T-cell (primary cell): Measurements from ENCODE around the gene PRKAG2. TPM values are rescaled to one million over a fixed set of nuclear protein-coding genes. Genes with fewer than 3 reads are reported as not detected.

ENCODE experiments used
- ATAC-seq, 4 experiments: fragments of 200-7000 bp in 3 of 4; fragments of 150-1000 bp in 1 of 4; cut with Tn5 transposase; replicated peaks in 1 of 4; 1 replicate in 3 of 4; 2 replicates in 1 of 4; pipeline ENCODE4 v1.10.0; 2021; ENCODE audit warnings: moderate library complexity in 3 of 4, mild to moderate bottlenecking in 2 of 4, moderate number of reproducible peaks in 1 of 4
- CTCF ChIA-PET, 2 donors: fragments of 300-600 bp; sonication (Branson Sonifier 250); formaldehyde crosslinking; loops; one replicate each; lab custom pipeline; 2022; ENCODE audit warnings: antibody characterized with exemption in 2 of 2; lab: Charles Lee
- POLR2A ChIA-PET, 2 donors: fragments of 300-600 bp; sonication (Branson Sonifier 250); formaldehyde crosslinking; loops; one replicate each; lab custom pipeline; 2022; ENCODE audit warnings: antibody characterized with exemption in 2 of 2; lab: Charles Lee
- DNase-seq, 35 experiments: peaks; one replicate each; pipeline versions ENCODE4 v3.0.0 to v3.0.0-alpha.2; 2013 to 2023
- H3K27ac ChIP-seq: one replicate; pipeline ENCODE4 v1.5.1; 2013; ENCODE audit warnings: low read length
- H3K27me3 ChIP-seq, 2 experiments: replicated peaks in 1 of 2; 1 replicate in 1 of 2; 2 replicates in 1 of 2; pipeline versions ENCODE4 v1.6.1 to v1.7.0; 2013; ENCODE audit warnings: low read length in 1 of 2, mixed read lengths in 1 of 2; ENCODE audit not compliant: control insufficient read depth in 2 of 2, insufficient read depth in 2 of 2; ENCODE audit errors: extremely low read depth in 1 of 2
- H3K36me3 ChIP-seq, 2 donors: 1 replicate in 1 of 2; 2 replicates in 1 of 2; pipeline versions ENCODE4 v1.6.1 to v1.7.0; 2013; ENCODE audit warnings: low read length in 1 of 2; ENCODE audit not compliant: control insufficient read depth in 2 of 2, insufficient read depth in 1 of 2; ENCODE audit errors: extremely low read depth in 1 of 2
- H3K4me1 ChIP-seq, 2 experiments: 1 replicate in 1 of 2; 2 replicates in 1 of 2; pipeline versions ENCODE4 v1.6.1 to v1.7.0; 2013; ENCODE audit warnings: low read length in 2 of 2, mixed read lengths in 1 of 2; ENCODE audit not compliant: insufficient read depth in 2 of 2, control insufficient read depth in 1 of 2; ENCODE audit errors: extremely low read depth in 1 of 2
- H3K4me3 ChIP-seq, 2 donors: 1 replicate in 1 of 2; 2 replicates in 1 of 2; pipeline versions ENCODE4 v1.5.1 to v1.7.0; 2013; ENCODE audit warnings: mild to moderate bottlenecking in 2 of 2, low read length in 1 of 2, moderate library complexity in 1 of 2; ENCODE audit not compliant: control insufficient read depth in 1 of 2; ENCODE audit errors: extremely low read depth in 1 of 2
- H3K9me3 ChIP-seq: 2 replicates; pipeline ENCODE4 v1.7.0; 2013
- H3K27ac Mint-ChIP-seq, 2 donors: one replicate each; pipeline ENCODE4 v1.8.0; 2020 to 2021; ENCODE audit warnings: mild to moderate bottlenecking in 2 of 2, mixed read lengths in 2 of 2
- H3K27me3 Mint-ChIP-seq, 2 donors: one replicate each; pipeline ENCODE4 v1.8.0; 2021 to 2022; ENCODE audit warnings: mixed read lengths in 2 of 2
- H3K36me3 Mint-ChIP-seq: one replicate; pipeline ENCODE4 v1.8.0; 2021; ENCODE audit warnings: mixed read lengths
- H3K4me1 Mint-ChIP-seq, 3 donors: one replicate each; pipeline ENCODE4 v1.8.0; 2020 to 2022; ENCODE audit warnings: mixed read lengths in 3 of 3, mild to moderate bottlenecking in 1 of 3
- H3K4me3 Mint-ChIP-seq, 3 donors: one replicate each; pipeline ENCODE4 v1.8.0; 2020 to 2022; ENCODE audit warnings: mild to moderate bottlenecking in 3 of 3, mixed read lengths in 3 of 3, moderate library complexity in 3 of 3
- H3K9me3 Mint-ChIP-seq, 3 donors: one replicate each; pipeline ENCODE4 v1.8.0; 2020 to 2022; ENCODE audit warnings: mixed read lengths in 3 of 3
- WGBS: methylation state at CpG from one replicate; pipeline ENCODE4 v1.1.5; 2013; ENCODE audit warnings: missing lambda C conversion rate; ENCODE audit not compliant: insufficient coverage; 5-methylcytosine and 5-hydroxymethylcytosine counted together
- total RNA-seq, 35 experiments: library from RNA in 6 of 35; stranded (reverse) in 6 of 35; fragments of 120-200 nt in 1 of 35; gene quantifications; one replicate each; pipeline versions ENCODE4 v1.2.1 to v1.2.4 and lab custom pipeline; 2013 to 2026

PRKAG2 gene
- total RNA-seq, 5 donors from 2014 or later (not counting 1 experiment from before 2014, with no cell fraction given) = 43.0 to 59.9 (median 49.3) TPM

GRCh38 chr7:151796091-151796870 lies 80.6 kb downstream of the PRKAG2 start:
- Mint-ChIP-seq H3K27me3 (no peaks in the 10 kb centered on the region), H3K9me3 (no peaks in the 10 kb centered on the region), H3K4me1 (peaks cover 7 to 33% (median 25%) of the 10 kb centered on the region in 3 donors), H3K27ac (no peak overlapping the region), H3K4me3 (no peak overlapping the region), H3K36me3 (peaks cover 4% of the 10 kb centered on the region)
- ChIA-PET POLR2A (no interaction called here), CTCF (interaction anchor here in 1 of 2 donors (1.0 kb wide), 1 partner anchor 38 kb away, joined by 3 read pairs; no protein-coding TSS in a partner anchor)
- Histone ChIP-seq H3K4me1 (peaks cover 0 to 25% of the 10 kb centered on the region in 2 experiments), H3K9me3 (no peaks in the 10 kb centered on the region), H3K27ac (no peak overlapping the region), H3K27me3 (no peaks in the 10 kb centered on the region), H3K36me3 (peaks cover 0 to 4% of the 10 kb centered on the region in 2 donors), H3K4me3 (no peak overlapping the region)
- ATAC-seq = no peak
- peak in 1 of 35 experiments; percentile 26 for DNase-seq
- 87% methylated on average over 25 of the region's 27 CpGs for WGBS

GRCh38 chr7:151795168-151795811 lies 81.6 kb downstream of the PRKAG2 start:
- peak overlapping the region; percentile 27 to 34 for H3K27ac Mint-ChIP-seq

DNA sequence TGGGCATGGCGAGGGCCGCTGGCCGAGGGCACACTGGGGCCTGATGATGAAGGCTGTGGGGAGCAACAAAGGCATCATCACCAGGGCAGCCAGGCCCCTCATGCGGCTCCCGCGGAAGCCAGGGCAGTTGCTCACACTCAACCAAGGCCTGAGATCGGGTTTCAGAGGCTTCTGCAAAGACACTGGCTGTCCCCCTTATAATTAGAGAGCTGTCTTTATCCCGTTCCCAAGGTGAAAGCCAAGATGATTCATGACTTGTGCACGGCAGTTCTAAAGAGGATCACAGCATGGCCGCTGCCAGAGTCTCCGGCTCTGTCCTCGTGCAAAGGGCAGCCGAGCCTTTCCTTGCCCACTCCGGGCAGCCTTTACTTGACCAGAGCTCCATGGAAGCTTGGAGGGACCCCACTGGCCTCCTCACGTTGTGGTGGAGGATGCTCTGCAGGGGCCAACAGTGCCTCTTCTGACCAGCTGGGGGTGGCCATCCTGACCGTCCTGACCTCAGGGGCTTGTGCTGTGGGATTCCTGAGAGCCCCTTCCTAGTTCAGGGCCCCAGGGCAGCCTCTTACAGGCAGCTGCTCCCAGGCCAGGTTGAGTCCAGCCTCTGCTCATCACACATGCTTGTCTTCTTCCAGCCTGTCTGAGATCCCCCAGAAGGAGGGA lies 82.3 kb downstream of the PRKAG2 start:
- H3K4me1 ChIP-seq = peaks cover 0 to 25% of the 10 kb centered on the region in 2 experiments
- H3K4me1 Mint-ChIP-seq = peaks cover 15 to 43% (median 32%) of the 10 kb centered on the region in 3 donors
- POLR2A ChIA-PET = no interaction called here
- no peaks in the 10 kb centered on the region for H3K9me3 Mint-ChIP-seq
- H3K4me3 Mint-ChIP-seq = no peak overlapping the region
- peaks cover 0 to 4% of the 10 kb centered on the region in 2 donors for H3K36me3 ChIP-seq
- peak overlapping the region; percentile 34 to 39 for H3K27ac Mint-ChIP-seq
- no peak for DNase-seq
- no peaks in the 10 kb centered on the region for H3K27me3 ChIP-seq
- H3K27me3 Mint-ChIP-seq = no peaks in the 10 kb centered on the region
- 95% methylated on average over 16 of the region's 16 CpGs for WGBS
- no peaks in the 10 kb centered on the region for H3K9me3 ChIP-seq
- no peak overlapping the region for H3K4me3 ChIP-seq
- CTCF ChIA-PET = no interaction called here
- H3K27ac ChIP-seq = no peak overlapping the region
- no peak for ATAC-seq
- no peaks in the 10 kb centered on the region for H3K36me3 Mint-ChIP-seq

More at GRCh38 chr7:151795168-151795811, 81.6 kb downstream of the PRKAG2 start:
- peak; percentile 54 to 80 (median 64) for ATAC-seq
- Histone ChIP-seq H3K9me3 (no peaks in the 10 kb centered on the region), H3K4me3 (no peak overlapping the region), H3K27ac (no peak overlapping the region), H3K36me3 (peaks cover 0 to 4% of the 10 kb centered on the region in 2 donors), H3K27me3 (no peaks in the 10 kb centered on the region), H3K4me1 (peaks cover 0 to 25% of the 10 kb centered on the region in 2 experiments)
- peak in 20 of 35 experiments; percentile 2 to 58 (median 18) for DNase-seq
- 47% methylated on average over 10 of the region's 20 CpGs for WGBS
- H3K36me3 Mint-ChIP-seq = peaks cover under 1% of the 10 kb centered on the region
- POLR2A ChIA-PET = no interaction called here
- no peak overlapping the region for H3K4me3 Mint-ChIP-seq
- no peaks in the 10 kb centered on the region for H3K9me3 Mint-ChIP-seq
- peaks cover 9 to 37% (median 26%) of the 10 kb centered on the region in 3 donors for H3K4me1 Mint-ChIP-seq
- no peaks in the 10 kb centered on the region for H3K27me3 Mint-ChIP-seq
- CTCF ChIA-PET = interaction anchor here in 1 of 2 donors (1.0 kb wide), 1 partner anchor 37 kb away, joined by 3 read pairs; no protein-coding TSS in a partner anchor

- DNase-seq (no peak), ATAC-seq (no peak)
- peaks cover 0 to 4% of the 10 kb centered on the region in 2 donors for H3K36me3 ChIP-seq
- CTCF ChIA-PET = no interaction called here
- no peaks in the 10 kb centered on the region for H3K9me3 ChIP-seq
- Mint-ChIP-seq H3K36me3 (no peaks in the 10 kb centered on the region), H3K9me3 (no peaks in the 10 kb centered on the region), H3K4me1 (peaks cover 21 to 48% (median 38%) of the 10 kb centered on the region in 3 donors), H3K27me3 (no peaks in the 10 kb centered on the region), H3K4me3 (no peak overlapping the region), H3K27ac (peak overlapping the region in 1 of 2 donors; percentile 39)
- 92% methylated on average over 18 of the region's 18 CpGs for WGBS
- POLR2A ChIA-PET = no interaction called here
- H3K27ac ChIP-seq = no peak overlapping the region
- peaks cover 0 to 25% of the 10 kb centered on the region in 2 experiments for H3K4me1 ChIP-seq
- H3K4me3 ChIP-seq = no peak overlapping the region
- no peaks in the 10 kb centered on the region for H3K27me3 ChIP-seq
Measured at GRCh38 chr7:151793991-151794507, 82.9 kb downstream of the PRKAG2 start.

GRCh38 chr7:151793531-151793951 lies 83.4 kb downstream of the PRKAG2 start:
- no peaks in the 10 kb centered on the region for H3K27me3 Mint-ChIP-seq
- ChIA-PET POLR2A (no interaction called here), CTCF (no interaction called here)
- no peaks in the 10 kb centered on the region for H3K36me3 Mint-ChIP-seq
- Histone ChIP-seq H3K27ac (no peak overlapping the region), H3K36me3 (peaks cover 0 to 4% of the 10 kb centered on the region in 2 donors), H3K4me3 (no peak overlapping the region), H3K27me3 (no peaks in the 10 kb centered on the region), H3K9me3 (no peaks in the 10 kb centered on the region), H3K4me1 (peaks cover 0 to 25% of the 10 kb centered on the region in 2 experiments)
- peaks cover 26 to 50% (median 42%) of the 10 kb centered on the region in 3 donors for H3K4me1 Mint-ChIP-seq
- no peak overlapping the region for H3K4me3 Mint-ChIP-seq
- DNase-seq (no peak), ATAC-seq (no peak)
- no peaks in the 10 kb centered on the region for H3K9me3 Mint-ChIP-seq
- H3K27ac Mint-ChIP-seq = no peak overlapping the region
- 98% methylated on average over 12 of the region's 14 CpGs for WGBS

DNA sequence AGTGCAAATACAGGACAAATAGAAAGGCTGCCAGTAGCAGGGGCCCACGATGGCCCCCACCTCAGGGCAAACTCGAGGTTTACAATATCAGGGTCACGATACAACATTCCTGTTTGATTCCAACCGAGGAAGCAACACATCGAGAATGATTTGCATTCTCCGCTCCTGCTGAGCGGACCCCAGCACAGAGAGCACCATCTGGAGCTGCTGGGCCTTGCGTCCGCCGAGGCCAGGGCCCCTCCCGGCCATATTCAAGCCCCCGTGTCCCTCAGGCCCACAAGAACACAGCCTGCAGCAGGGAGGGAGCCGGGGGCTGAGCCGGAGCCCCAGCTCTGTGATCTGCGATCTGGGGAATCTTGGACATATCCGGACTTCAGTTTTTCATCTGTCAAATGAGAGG lies 84.3 kb downstream of the PRKAG2 start:
- no peak overlapping the region for H3K27ac ChIP-seq
- ATAC-seq (no peak), DNase-seq (no peak)
- H3K36me3 Mint-ChIP-seq = no peaks in the 10 kb centered on the region
- H3K4me3 ChIP-seq = no peak overlapping the region
- peaks cover 0 to 4% of the 10 kb centered on the region in 2 donors for H3K36me3 ChIP-seq
- H3K4me1 Mint-ChIP-seq = peaks cover 27 to 51% (median 44%) of the 10 kb centered on the region in 3 donors
- H3K9me3 ChIP-seq = no peaks in the 10 kb centered on the region
- H3K4me1 ChIP-seq = peaks cover 0 to 25% of the 10 kb centered on the region in 2 experiments
- no peaks in the 10 kb centered on the region for H3K9me3 Mint-ChIP-seq
- 91% methylated on average over 12 of the region's 16 CpGs for WGBS
- H3K27me3 Mint-ChIP-seq = no peaks in the 10 kb centered on the region
- H3K27me3 ChIP-seq = no peaks in the 10 kb centered on the region
- ChIA-PET CTCF (no interaction called here), POLR2A (no interaction called here)
- no peak overlapping the region for H3K27ac Mint-ChIP-seq
- no peak overlapping the region for H3K4me3 Mint-ChIP-seq
